CD4-positive, alpha-beta T cell treated with Interleukin-4 for 1 hour (primary cell): ENCODE results near the gene JUP.

Experiments
- DNase-seq, 2 donors: peaks; one replicate each; pipeline ENCODE4 v3.0.0-alpha.2; 2020 to 2022

The JUP gene

GRCh38 chr17:41717408-41718286 lies 68.9 kb downstream of the JUP start:
- DNase-seq = peak in 1 of 2 donors; percentile 9

- DNase-seq = no peak
These were observed 74.7 kb downstream of the JUP start, which contains the start of gene GAST for GRCh38 chr17:41711669-41712400. Gene GAST, plus strand, starts transcription at chr17:41712331. Its CDS starts 3,106 bp downstream, at chr17:41715437.

GRCh38 chr17:41710472-41711090 lies 75.9 kb downstream of the JUP start:
- no peak for DNase-seq

- no peak for DNase-seq
These were observed 78.5 kb downstream of the JUP start for GRCh38 chr17:41707803-41708669.

GRCh38 chr17:41705271-41705991 lies 81.1 kb downstream of the JUP start:
- DNase-seq = no peak
